GM19397 (cell line): Measurements from ENCODE around the gene ZNF362.
"Not testable (repeated sequence)": the region's sequence is repeated elsewhere in the genome, so short reads cannot be mapped to it uniquely, and the experiment has no call there.

Source experiments
- ATAC-seq: cut with Tn5 transposase; IDR thresholded peaks from one replicate; pipeline ENCODE4 v1.9.1; 2021; ENCODE audit warnings: mild to moderate bottlenecking, moderate library complexity; ENCODE audit not compliant: unreplicated experiment

The ZNF362 gene

GRCh38 chr1:33282791-33283190, 26.5 kb downstream of the ZNF362 start:
- no peak for ATAC-seq

DNA sequence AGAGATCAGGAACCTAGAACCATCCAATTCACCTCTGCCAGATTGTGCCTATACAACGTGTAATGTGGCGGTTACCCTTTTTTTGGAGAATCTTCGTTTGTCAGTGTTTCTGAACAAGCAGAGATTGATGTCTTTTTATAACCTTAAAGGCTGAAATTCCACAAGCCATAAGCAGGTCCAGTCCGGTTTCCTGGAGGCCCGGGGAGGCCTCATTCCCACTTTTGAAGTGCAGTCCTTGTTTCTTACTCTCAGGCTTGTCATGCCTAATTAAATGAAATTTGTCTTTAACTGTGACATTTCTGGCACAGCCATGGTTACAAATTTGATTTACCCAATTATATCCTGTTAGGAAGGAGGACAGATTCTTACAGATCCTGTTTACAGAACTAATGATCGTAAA, 27.8 kb downstream of the ZNF362 start:
- ATAC-seq: no peak

- no peak for ATAC-seq
Measured at GRCh38 chr1:33286451-33287185, 30.3 kb downstream of the ZNF362 start.

DNA sequence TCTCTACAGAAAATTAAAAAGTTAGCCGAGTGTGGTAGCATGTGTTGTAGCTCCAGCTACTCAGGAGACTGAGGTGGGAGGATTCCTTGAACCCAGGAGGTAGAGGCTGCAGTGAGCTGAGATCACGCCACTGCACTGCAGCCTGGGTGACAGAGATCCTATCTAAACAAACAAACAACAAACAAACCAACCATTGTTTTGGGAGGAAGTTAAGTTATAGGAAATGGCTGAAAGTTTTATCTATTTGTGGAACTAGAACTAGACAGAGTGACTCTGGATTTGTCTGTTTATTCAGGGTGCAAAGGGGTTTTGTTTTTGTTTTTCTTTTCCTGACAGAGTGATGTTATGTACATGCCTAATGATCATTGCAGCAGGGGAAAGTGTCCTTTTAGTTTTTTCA, 31.0 kb downstream of the ZNF362 start:
- no peak for ATAC-seq

DNA sequence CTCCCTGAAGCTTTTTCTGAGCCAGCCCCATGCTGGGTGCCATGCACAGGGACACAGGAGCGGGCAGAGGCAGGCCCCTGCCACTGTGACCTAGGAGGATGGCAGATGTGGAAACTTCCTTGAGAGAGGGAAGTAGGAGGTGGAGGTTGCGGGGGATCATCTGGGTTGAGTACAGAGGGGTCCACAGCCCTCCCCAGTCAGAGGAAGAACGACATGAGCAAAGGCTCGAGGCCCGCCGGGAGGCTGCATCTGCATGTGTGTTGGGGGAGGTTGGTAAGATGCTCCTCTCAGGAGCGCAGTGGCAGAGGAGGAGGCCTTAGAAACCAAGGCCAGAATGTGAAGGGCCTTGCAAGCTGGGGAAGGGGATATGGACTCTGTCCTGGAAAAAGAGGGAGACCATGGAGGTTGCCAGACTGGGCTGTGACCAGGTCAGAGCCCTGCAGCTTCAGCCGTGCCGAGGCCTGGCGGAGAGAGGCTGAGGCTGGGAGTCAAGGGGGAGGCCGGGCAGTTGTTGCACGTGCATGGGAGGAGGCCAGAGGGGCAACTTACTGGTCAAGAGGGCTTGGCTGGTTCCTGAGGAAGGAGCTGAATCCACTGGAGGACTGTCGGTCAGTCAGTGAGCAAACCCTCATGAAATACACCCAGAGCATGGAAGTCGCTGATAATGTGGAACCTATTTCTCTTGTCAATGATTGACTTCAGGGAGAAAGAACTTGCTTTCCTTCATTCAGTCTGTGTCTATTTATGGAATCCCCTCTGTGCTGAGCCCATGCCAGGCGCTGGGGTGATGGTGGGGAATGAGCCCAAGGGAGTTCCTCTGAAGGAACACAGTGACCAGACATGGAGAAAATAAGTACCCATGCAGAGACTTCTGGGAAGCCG, 32.9 kb downstream of the ZNF362 start:
- no peak for ATAC-seq

DNA sequence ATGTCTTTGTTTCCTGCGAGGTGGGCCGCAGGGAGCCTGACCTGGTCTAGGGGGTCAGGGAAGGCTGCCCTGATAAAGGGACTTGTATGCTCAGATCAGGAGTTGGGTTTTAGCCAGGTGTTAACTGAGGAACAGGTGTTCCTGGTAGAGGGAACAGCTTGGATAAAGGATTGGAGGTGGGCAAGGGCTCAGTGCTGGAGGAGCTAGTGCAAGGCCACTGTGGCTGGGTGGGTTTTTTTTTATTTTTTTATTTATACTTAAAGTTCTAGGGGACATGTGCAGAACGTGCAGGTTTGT, 33.5 kb downstream of the ZNF362 start:
- no peak for ATAC-seq

GRCh38 chr1:33290615-33291014, 34.3 kb downstream of the ZNF362 start:
- ATAC-seq: not testable (repeated sequence)

DNA sequence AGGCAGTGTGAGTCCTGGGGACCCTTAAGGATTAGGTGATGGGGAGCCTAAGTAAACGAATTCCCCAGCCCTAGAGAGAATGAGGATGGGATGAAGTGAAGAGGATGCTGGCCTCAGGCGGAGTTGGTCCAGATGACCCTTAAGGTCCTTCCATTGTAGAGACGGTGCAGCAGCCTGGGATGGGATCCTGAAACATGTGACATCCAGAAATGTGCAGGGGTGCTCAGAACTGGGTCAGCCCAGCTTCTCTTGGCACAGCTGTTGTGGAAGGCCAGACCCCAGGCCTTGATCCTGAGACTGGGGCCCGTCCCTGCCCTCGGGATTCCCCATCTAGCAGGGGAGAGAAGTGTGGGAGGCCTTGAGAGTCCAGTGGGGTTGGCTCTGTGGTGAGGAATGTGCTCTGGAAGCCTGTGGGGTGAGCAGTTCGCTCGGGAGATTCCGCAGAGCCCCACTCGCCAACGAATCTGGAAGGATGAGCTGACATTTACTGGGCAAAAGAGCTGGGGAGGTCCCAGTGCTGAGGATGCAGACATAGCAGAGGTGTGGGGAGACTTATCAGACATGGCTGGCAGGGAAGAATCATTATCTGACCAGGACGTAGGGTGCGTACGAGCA, 36.5 kb downstream of the ZNF362 start:
- no peak for ATAC-seq

- no peak for ATAC-seq
Measured at GRCh38 chr1:33294071-33295010, 38.0 kb downstream of the ZNF362 start.

DNA sequence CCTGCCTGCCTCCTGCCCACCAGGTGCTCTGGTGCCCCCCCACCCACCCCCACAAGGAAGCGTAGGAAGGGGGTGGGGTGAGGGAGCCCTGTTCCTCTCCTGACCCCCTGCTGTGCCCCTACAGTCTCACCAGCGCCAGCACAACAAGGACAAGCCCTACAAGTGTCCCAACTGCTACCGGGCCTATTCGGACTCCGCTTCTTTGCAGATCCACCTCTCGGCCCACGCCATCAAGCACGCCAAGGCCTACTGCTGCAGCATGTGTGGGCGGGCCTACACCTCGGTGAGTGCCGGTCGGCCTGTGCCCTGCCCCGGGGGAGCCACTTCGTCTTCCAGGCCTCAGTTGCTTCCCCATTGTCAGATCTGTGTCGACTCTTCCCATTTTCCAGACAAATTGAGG, 38.7 kb downstream of the ZNF362 start:
- no peak for ATAC-seq

DNA sequence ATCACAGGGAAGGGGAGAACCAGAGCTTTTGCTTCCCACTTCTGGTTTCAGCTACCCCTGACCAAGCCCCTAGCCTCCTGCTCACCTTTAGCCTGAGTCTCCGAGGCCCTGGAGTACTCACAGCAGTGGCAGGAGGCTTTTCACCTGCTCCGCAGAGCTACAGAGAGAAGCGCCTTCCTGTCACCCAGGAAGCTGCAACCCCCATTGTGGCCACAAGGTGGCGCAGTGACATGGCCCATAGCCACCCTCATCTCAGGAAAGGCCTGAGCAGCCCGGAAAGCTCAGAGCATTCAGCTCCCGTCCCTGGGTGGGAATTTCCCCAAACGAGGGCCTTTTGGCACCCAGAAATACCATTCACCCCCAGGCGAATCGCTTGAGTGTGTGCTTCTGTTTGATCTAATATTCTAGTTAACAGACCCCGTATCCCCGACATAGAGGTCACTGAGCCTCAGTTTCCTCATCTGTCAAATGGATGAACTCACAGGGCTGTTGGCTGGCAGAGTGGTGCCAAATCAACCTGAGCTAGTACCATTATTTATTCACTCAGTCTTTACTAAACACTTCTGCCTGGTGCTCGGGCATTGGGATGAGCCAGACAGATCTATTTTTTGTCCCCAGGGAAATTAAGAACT, 39.3 kb downstream of the ZNF362 start:
- ATAC-seq: no peak

DNA sequence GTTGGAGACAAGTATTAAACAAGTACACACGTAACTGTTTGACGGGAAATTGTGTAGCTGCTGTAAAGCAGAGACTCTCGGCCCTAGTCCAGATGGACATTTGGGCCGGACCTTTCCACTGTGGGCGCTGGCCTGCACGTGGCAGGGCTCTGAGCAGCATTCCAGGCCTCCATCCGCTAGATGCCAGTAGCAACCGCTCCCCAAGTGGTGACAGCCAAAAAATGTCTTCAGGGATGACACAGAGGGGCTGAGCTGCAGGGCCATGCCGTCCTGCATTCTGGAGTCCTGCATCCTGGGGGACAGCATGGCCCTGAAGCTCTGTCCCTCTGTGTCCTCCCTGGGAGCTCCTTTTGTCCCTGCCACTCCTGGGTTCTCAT, 39.8 kb downstream of the ZNF362 start:
- no peak for ATAC-seq

DNA sequence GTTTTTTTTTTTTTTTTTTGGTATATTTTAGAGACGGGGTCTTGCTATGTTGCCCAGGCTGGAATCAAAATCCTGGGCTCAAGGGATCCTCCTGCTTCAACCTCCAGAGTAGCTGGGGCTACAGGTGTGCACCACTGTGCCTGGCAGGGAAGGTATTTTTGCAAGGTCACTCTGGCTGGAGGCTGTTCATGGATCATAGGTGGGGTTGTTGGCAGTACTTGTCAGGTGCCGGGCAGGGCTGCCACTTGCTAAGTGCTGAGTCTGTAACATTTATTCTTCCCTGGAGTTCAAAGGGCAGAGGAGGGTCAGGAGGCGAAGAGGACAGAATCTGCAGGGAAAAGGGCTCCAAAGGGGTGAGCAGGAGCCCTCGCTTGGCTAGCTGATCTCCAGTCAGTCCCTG, 40.5 kb downstream of the ZNF362 start:
- ATAC-seq: no peak

- ATAC-seq: no peak
Measured at GRCh38 chr1:33297911-33298622, 41.8 kb downstream of the ZNF362 start.

- no peak for ATAC-seq
Measured at GRCh38 chr1:33298623-33299277, 42.5 kb downstream of the ZNF362 start.

- ATAC-seq: no peak
Measured at GRCh38 chr1:33299461-33300155, 43.3 kb downstream of the ZNF362 start.

- ATAC-seq: no peak
Measured at GRCh38 chr1:33300673-33301072, 44.4 kb downstream of the ZNF362 start.

- ATAC-seq: no peak
Measured at GRCh38 chr1:33301273-33301984, 45.1 kb downstream of the ZNF362 start.
